Stimulated activated CD8-positive, alpha-beta memory T cell treated with anti-CD3 and anti-CD28 coated beads, Interleukin-2, amount 100 ng/mL, for 48 hours (primary cell): ENCODE data around the gene ARID3B.
A peak's percentile ranks its signal among the peaks of the same experiment; 100 is the strongest.
"Not testable (repeated sequence)": the region's sequence is repeated elsewhere in the genome, so short reads cannot be mapped to it uniquely, and the experiment has no call there.

Experiments used
- DNase-seq, 2 donors: peaks; one replicate each; pipeline ENCODE4 v3.0.0-alpha.2; 2020; ENCODE audit warnings: low read depth in 2 of 2

Gene ARID3B, protein sequence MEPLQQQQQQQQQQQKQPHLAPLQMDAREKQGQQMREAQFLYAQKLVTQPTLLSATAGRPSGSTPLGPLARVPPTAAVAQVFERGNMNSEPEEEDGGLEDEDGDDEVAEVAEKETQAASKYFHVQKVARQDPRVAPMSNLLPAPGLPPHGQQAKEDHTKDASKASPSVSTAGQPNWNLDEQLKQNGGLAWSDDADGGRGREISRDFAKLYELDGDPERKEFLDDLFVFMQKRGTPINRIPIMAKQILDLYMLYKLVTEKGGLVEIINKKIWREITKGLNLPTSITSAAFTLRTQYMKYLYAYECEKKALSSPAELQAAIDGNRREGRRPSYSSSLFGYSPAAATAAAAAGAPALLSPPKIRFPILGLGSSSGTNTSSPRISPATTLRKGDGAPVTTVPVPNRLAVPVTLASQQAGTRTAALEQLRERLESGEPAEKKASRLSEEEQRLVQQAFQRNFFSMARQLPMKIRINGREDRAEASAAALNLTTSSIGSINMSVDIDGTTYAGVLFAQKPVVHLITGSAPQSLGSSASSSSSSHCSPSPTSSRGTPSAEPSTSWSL

DNA sequence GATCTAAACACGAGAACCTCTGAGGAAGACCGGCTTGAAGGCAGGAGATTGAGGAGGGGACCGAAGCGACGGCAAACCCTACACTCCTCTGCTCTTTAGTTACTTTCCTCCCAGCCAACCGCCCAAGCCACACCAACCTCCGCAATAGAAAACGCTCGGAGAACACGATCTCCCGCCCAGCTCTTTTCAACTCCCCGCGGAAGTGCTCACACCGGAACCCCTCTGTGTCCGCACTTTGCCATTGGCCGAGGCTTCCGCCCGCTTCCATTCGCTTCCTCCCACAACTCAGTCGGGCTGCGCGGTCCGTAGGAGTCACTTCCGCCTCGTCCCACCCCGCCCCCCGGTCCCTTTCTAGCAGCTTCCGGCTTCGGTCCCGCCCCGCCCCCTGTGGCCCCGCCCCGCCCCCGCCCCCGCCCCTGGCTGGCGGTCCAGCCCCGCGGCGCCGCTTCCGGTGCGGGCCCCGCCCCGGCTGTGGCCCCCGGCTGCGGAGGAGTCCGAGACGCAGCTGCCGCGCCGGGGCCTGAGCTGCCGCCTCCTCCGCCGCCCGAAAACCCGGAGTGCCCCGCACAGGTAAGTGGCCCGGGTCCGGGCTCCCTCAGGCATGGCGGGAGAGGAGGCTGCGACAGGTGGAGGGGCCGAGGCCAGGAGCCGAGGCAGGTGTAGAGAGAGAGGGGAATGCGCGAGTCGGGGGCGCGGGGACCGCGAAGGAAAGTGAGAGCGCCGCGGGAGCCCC lies at the start of gene ARID3B:
TSS of gene ARID3B (plus strand) at position 460 of the 733 bp plus-strand sequence. CDS start 2,717 bp downstream, outside the sequence.
- DNase-seq: peak; percentile 94 to 95

GRCh38 chr15:74496648-74497047 lies 44.4 kb upstream of the ARID3B start:
- DNase-seq: no peak

DNA sequence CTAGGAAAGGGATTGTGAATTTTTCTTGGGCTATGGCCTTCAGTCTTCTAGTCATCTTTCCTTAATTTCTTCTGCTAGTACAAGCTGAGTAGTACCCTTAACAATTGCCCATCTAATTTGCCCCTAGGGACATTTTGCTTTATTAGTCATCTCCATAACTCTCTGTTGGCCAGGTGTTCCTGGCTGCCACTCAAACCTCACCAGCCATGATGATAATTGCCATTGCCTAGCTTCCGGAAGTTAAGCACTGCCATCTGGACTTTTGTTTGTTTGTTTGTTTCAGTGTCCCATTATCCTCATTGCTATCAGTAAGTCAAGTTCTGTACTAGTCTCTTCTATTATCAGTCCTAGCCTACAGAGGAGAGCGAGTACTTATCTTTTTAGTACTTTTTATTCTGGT lies 43.4 kb upstream of the ARID3B start:
- DNase-seq: no peak

DNA sequence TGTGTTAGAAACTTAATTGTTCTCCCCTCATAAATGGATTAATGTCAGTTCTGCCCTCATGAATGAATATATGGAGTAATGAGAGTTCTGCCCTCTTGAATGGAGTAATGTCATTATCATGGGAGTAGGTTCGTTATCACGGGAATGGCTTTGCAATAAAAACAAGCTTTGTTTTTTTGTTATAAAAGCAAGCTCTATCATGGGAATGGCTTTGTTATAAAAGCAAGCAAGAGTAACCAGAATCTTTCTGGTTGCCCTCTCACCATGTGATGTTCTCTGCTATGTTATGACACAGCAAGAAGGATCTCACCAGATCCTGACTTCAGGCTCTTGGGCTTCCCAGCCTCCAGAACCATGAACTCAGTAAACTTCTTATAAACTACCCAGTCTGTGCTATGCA lies 41.7 kb upstream of the ARID3B start:
- no peak for DNase-seq

DNA sequence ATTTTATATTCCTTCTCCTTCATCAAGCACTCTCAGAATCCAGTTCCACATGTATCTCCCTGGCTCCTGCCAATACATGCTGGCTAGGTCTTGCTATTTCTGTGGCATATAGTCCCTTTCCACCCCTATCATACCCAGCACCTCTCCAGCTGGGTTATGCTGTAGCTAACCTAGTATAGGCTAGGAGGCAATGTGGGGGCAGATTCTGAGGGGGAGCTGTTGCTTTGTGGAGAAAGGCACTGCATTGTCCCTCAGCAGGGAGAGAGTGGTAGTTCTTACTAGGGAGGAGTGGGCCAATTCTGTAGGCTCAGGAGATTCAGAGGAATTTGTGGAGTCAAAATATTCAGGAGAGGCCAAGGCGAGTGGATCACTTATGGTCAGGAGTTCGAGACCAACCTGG lies 40.6 kb upstream of the ARID3B start:
- DNase-seq: no peak

DNA sequence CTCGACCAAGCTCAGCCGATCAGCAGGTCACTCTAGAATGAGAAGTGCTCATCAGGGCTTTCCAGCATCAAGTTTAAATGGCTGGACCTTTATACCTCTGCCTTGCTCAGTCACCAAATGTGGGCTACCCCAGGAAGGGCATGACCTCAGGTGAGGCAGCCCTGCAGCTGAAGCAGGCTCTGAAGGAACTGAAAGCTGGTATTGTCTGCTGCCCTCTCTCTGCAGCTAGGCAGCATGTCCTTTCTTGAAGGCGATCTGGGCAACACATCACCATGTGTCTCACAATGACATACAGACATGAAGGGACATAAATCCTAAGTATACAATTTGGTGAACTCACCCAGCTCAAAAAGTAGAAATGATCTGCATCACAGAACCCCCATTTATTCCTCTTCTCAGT lies 38.7 kb upstream of the ARID3B start:
- no peak for DNase-seq

- no peak for DNase-seq
These were observed 36.6 kb upstream of the ARID3B start for GRCh38 chr15:74504418-74504817.

- no peak for DNase-seq
These were observed 36.2 kb upstream of the ARID3B start for GRCh38 chr15:74504836-74505235.

DNA sequence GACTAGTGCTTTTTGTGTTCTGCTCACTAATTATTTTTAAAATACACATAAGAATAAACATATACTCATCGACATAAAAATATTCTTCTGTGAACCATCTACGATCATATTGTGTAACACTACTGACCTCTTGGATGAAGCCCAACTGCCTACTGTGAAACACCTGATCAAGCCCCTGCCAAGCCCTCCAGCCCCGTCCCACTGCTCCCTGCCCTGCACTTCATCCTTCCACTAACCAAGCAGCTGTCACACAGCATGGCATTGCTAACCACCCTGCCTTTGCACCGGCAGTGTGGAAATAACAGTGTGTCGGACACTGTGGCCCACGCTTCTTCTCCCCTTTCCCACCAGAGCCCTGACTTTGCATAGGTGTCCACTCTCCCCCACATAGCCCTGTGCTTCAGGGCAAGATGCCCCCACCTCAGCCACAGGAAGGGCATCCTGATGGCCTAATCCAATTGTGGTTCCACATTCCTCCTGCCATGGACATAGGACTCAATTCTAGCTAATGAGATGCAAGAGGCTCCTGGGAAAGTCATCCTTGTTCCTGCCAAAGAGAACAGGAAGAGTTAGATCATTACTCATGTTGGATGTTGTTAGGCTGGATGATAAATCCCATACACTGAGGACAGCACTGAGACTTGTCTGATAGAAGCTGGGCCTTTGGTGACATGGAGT lies 35.0 kb upstream of the ARID3B start:
- DNase-seq: no peak

GRCh38 chr15:74506515-74506840 lies 34.5 kb upstream of the ARID3B start:
- no peak for DNase-seq

DNA sequence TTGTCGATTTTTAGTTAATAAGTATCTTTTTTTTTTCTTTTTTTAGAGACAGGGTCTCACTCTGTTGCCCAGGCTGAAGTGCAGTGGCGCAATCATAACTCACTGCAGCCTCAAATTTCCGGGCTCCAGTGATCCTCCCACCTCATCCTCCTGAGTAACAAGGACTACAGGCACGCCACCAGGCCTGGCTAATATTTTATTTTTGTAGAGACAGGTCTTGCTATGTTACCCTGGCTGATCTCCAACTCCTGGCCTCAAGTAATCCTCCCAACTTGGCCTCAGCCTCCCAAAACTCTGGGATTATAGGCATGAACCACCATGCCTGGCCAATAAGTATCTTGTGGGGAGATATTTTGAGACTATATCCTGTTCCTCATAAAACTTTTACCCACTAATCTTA lies 29.4 kb upstream of the ARID3B start:
- no peak for DNase-seq

- not testable (repeated sequence) for DNase-seq
These were observed 27.0 kb upstream of the ARID3B start for GRCh38 chr15:74514059-74514458.

GRCh38 chr15:74517096-74517495 lies 23.9 kb upstream of the ARID3B start:
- no peak for DNase-seq

GRCh38 chr15:74519311-74519710 lies 21.7 kb upstream of the ARID3B start:
- no peak for DNase-seq

DNA sequence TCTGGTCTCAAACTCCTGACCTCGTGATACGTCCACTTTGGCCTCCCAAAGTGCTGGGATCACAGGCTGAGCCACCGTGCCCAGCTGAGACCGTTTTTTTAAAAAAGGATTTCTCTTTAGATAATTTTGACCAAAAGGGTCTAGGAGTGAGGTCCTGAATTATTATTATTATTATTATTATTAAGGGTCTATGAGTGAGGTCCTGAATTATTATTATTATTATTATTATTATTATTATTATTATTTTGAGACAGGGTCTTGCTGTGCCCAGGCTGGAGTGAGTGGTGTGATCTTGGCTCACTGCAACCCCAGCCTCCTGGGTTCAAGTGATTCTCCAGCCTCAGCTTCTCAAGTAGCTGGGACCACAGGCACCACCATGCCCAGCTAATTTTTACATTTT lies 20.6 kb upstream of the ARID3B start:
- no peak for DNase-seq

- DNase-seq: no peak
These were observed 17.0 kb upstream of the ARID3B start for GRCh38 chr15:74523982-74524381.

DNA sequence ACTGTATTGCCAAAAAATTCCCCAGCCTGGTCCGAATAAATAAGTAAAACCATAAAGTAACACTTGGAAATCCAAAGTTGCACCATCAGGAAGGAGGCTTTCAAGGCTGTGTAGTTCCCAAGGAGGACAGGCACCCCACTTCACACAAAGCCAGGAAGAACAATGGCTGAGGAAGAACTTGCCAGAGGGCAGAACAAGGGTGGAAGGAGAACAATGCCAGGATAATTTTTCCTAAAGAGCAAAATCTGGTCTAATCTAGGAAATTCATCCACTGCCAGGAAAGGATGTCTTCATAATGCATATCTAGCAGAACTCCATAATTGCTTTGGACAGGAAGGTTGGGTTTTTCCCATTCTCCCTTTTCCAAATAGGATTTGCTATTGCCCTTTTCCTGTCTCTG lies 15.7 kb upstream of the ARID3B start:
- no peak for DNase-seq

DNA sequence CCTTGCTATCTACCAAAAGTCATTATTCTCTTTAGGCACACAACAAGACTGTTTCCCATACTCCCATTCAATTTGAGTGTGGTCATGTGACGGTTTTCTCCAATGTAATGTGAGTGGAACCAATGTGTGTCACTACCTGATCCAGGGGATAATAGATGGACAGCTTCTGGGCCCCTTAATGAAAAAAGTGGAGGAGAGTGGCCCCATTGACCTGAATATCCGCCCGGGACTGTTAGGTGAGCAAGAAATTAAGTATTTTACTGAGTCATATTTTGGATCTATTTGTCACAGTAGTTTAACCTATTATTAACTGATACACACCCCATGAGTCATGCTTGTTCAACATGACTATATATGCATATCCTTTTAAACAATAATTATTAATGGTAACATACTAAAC lies 15.1 kb upstream of the ARID3B start:
- DNase-seq: no peak

- DNase-seq: no peak
These were observed 12.1 kb upstream of the ARID3B start for GRCh38 chr15:74528876-74529275.

DNA sequence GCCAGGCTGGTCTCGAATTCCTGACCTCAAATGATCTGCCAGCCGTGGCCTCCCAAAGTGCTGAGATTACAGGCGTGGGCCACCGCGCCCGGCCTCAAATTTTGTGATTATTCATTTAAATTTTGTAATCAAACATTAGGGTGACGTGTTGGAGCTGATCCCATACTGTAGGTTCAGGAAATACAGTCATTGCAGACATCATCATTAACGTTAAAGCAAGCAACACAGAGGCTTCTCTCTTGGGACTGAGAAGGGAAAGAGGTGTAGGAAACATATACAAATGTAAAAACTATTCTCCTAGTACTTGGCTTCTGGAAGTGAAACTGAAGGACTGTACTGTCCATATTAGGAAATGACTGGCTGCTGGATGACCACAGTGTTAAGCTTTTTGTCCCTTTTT lies 11.1 kb upstream of the ARID3B start:
- DNase-seq: no peak

- DNase-seq: no peak
These were observed 10.3 kb upstream of the ARID3B start for GRCh38 chr15:74530771-74531143.

GRCh38 chr15:74531144-74531811 lies 9.7 kb upstream of the ARID3B start:
- no peak for DNase-seq
